Mucosa of stomach (tissue), 1 donor: ENCODE measurements around the gene RAB22A.

Source experiments
- H3K27me3 ChIP-seq: one replicate; pipeline ENCODE4 v1.7.0; 2013; ENCODE audit warnings: mild to moderate bottlenecking, low read length; ENCODE audit not compliant: control insufficient read depth, insufficient read depth
- H3K36me3 ChIP-seq: one replicate; pipeline ENCODE4 v1.7.0; 2013; ENCODE audit warnings: low read length; ENCODE audit not compliant: control insufficient read depth, insufficient read depth
- H3K4me1 ChIP-seq: one replicate; pipeline ENCODE4 v1.7.0; 2013; ENCODE audit warnings: mild to moderate bottlenecking, low read length; ENCODE audit not compliant: control insufficient read depth, insufficient read depth
- H3K4me3 ChIP-seq: one replicate; pipeline ENCODE4 v1.7.0; 2013; ENCODE audit warnings: low read length
- H3K9ac ChIP-seq: one replicate; pipeline ENCODE4 v1.7.0; 2013; ENCODE audit warnings: mild to moderate bottlenecking, low read length, moderate library complexity
- H3K9me3 ChIP-seq: one replicate; pipeline ENCODE4 v1.7.0; 2013; ENCODE audit warnings: mild to moderate bottlenecking, low read length, moderate library complexity; ENCODE audit not compliant: control insufficient read depth
- donor health status: Pancreatic carcinoma.

The RAB22A gene

DNA sequence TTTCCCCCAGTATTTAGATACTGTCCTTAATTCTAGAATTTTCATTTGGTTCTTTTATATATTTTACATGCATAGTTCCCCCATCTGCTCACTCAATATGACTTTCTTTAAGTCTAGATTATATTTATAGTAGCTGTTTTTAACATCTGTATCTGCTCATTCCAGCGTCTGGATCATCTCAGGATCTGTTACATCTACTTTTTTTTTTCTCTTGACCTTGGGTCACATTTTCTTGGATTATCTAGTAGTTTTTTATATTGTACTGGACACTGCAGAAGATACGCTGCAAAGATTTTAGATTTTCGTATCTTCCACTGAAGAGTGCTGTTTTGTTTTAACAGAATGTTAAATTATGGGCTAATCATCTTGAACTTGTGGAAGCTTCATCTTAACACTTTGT is 20.7 kb downstream of the RAB22A start:
- no peaks in the 10 kb centered on the region for H3K27me3 ChIP-seq
- no peak overlapping the region for H3K4me3 ChIP-seq
- no peaks in the 10 kb centered on the region for H3K4me1 ChIP-seq

DNA sequence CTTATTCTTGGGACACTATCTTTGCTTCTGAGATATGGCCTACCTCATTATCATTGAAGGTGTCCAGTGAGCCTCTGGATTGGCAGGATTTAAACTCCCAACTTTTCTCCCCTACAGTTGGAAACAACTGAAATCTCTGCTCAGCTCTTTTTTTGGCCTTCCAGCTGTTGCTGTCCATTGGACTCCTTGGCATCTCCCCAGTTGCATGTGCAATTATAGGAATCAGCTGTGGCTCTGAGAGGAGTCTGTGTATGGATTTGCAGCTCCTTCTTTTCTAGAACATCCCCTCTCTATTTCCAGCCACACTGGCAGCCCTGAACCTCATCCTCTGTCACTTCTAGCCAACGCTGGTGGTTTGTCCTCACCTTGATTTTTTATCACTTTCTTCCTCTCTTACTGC is 21.2 kb downstream of the RAB22A start:
- H3K36me3 ChIP-seq = no peaks in the 10 kb centered on the region
- H3K9ac ChIP-seq = no peak overlapping the region
- H3K4me3 ChIP-seq = no peak overlapping the region
- no peaks in the 10 kb centered on the region for H3K9me3 ChIP-seq
- no peaks in the 10 kb centered on the region for H3K27me3 ChIP-seq
- no peaks in the 10 kb centered on the region for H3K4me1 ChIP-seq

More for the DNA sequence above, 20.7 kb downstream of the RAB22A start:
- Histone ChIP-seq H3K9ac (no peak overlapping the region), H3K36me3 (no peaks in the 10 kb centered on the region), H3K9me3 (no peaks in the 10 kb centered on the region)

DNA sequence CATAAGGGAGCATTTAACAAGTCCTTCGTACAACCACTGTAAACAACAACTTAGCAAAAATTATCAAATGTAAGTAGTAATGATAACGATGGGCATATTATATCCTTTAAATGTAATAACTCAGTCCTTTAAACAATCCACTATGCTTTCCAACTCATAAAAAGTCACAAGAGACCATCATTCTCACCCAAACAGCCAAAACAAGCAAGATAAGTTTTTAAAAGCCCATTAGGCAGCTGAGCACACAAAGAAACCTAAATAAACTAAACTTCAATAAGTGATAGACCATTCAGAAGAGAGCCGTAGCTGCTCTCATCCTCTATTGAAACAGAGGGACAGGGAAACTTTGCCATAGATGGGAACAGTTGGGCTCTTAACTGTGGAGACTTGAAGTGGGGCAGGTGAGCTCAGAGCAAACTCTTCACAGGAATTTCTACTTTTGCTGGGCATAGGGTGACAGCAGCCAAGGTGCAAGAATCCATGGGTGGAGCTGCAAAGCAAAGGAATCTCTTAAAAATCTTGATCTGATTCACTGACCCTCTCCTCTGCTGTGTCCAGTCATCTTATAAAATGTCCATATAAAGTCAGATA is 22.5 kb downstream of the RAB22A start:
- Histone ChIP-seq H3K27me3 (no peaks in the 10 kb centered on the region), H3K9ac (no peak overlapping the region), H3K9me3 (no peaks in the 10 kb centered on the region), H3K36me3 (no peaks in the 10 kb centered on the region), H3K4me3 (no peak overlapping the region), H3K4me1 (no peaks in the 10 kb centered on the region)

DNA sequence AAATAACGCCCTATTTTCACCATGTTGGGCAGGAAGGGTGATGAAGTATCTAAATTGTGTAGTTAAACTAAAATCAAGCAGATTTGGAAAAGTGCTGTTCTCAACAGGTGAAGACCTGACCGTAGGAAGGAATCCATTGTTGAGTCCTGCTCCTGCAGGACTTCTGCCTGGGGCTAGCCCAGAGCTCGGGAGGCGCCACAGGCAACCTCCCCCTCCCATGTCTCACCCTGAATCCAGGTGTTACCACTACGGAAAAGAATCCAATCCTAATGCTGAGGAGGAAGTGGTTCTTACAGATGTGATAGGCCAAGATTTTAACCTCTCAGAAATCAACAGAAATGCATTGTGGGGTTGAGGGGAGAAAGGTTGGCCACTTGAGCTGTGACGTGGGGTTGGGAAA is 30.2 kb downstream of the RAB22A start:
- H3K36me3 ChIP-seq = no peaks in the 10 kb centered on the region
- no peaks in the 10 kb centered on the region for H3K27me3 ChIP-seq
- no peak overlapping the region for H3K4me3 ChIP-seq
- no peaks in the 10 kb centered on the region for H3K4me1 ChIP-seq
- no peaks in the 10 kb centered on the region for H3K9me3 ChIP-seq
- no peak overlapping the region for H3K9ac ChIP-seq

DNA sequence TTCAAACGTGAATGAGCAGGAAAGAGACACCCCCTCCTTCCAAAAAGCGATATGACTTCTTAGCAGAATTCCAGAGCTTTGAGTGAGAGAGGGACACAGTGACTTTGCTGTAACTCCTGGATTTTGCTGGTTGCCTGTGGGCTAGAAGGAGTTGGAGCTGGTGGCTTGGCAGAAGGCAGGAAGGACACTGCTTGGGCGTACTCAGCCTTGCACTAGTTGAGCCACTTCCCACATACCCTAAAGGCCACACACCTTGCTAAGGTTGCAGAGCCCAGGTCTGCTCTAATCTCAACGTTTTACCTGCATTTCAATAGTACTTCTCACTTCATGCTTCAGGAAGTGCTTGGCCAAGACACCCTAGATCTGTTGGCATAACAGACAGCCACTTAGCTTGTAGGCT is 30.6 kb downstream of the RAB22A start:
- Histone ChIP-seq H3K9me3 (no peaks in the 10 kb centered on the region), H3K36me3 (no peaks in the 10 kb centered on the region), H3K4me1 (no peaks in the 10 kb centered on the region), H3K4me3 (no peak overlapping the region), H3K9ac (no peak overlapping the region), H3K27me3 (no peaks in the 10 kb centered on the region)

DNA sequence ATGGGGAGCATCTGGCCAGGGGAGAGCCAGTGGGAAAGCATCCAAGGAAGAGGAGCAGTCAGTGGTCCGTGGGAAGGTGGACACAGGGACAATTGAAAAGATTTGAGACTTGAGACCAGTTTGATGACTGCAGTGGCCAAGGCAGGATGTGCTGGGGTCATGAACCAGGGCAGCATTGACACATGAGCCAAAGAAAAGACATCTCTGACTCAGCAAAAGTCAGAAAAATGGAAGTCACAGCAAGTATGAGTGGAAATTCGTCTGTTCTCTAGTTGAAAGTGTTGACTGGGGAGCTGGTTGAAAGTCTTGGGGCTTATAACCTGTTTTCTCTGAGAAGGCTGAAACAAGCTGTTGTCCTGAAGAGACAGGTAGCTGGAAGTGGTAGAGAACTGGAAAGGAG is 31.3 kb downstream of the RAB22A start:
- H3K9ac ChIP-seq = no peak overlapping the region
- no peaks in the 10 kb centered on the region for H3K4me1 ChIP-seq
- no peaks in the 10 kb centered on the region for H3K9me3 ChIP-seq
- H3K4me3 ChIP-seq = no peak overlapping the region
- H3K27me3 ChIP-seq = no peaks in the 10 kb centered on the region
- H3K36me3 ChIP-seq = no peaks in the 10 kb centered on the region

DNA sequence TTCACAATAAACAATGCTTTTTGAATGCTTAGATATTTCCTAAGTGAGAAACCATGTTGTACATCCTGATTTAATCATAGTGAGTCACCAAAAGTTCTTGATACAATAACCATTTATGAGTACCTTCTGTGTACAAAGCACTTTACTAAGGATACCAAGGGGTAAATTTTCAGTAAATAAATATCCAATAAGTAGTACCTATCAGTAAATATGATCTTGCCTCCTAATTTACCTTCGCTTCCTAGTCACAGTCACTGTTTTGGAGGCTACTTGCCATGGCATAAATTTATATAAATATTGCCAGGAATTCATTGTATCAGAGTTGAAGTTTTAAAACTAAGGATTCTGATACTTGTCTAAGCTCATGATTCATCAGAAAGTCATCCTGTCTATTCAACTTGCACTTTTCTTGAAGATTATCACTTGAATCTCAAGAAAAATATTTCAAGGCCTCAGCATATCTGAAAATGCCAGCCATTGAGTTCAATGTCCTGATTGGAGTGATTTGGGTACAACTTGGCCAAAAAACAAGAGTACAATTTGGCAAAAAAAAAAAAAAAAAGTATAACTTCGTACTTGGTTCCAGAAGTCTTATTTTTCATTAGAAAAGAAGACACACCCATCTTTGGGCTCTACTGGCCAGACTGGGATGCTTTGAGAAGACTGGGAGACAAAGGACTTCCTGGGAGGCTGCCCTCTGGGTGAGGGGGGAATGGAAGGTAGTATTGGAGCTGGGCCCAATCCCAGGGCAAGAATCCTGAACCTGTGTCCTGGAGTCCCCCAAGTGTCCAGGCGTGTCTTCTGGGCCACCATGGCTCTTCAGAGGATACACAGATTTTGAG is 32.8 kb downstream of the RAB22A start:
- H3K9ac ChIP-seq = no peak overlapping the region
- no peaks in the 10 kb centered on the region for H3K27me3 ChIP-seq
- no peaks in the 10 kb centered on the region for H3K4me1 ChIP-seq
- no peak overlapping the region for H3K4me3 ChIP-seq
- peaks cover 3% of the 10 kb centered on the region for H3K36me3 ChIP-seq
- no peaks in the 10 kb centered on the region for H3K9me3 ChIP-seq

DNA sequence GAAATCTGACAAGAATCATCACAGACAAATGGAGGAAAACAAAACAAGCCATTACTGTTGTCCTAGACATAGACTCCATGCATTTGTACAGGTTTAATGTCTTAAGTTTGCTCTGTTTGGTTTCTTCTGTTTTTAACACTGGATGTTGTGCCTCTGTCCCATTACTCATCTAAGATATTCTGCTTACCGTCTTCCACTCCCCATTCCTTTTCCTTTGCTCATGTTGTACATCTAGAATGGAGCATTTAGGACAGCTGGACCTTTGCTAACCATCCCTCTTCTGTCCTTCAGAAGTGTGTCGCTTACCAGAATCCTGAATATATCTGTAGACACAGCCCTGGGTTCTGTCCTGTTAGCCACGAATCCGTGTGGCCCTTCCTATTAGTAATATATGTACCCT is 35.2 kb downstream of the RAB22A start:
- Histone ChIP-seq H3K27me3 (no peaks in the 10 kb centered on the region), H3K9me3 (no peaks in the 10 kb centered on the region), H3K9ac (no peak overlapping the region), H3K4me1 (no peaks in the 10 kb centered on the region), H3K36me3 (peaks cover 3% of the 10 kb centered on the region), H3K4me3 (no peak overlapping the region)

DNA sequence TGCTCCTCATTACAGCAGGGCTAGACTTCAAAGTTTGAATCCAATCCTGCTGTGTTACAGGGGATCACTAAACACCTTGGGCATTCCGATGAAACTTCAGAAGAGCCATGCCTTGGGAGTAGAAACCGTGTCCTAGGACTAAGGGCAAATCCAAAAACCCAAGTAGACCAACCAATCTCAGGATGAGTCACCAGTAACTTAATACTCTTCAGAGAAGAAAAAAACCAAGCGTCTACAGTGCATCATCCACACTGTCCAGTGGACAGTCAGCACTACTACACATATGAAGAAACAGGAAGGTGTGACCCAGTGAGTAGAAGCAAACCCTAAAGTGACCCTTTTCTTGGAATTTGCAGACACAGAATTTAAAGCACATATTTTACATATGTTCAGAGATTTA is 40.1 kb downstream of the RAB22A start:
- Histone ChIP-seq H3K27me3 (no peaks in the 10 kb centered on the region), H3K9ac (no peak overlapping the region), H3K4me3 (no peak overlapping the region), H3K36me3 (peaks cover 3% of the 10 kb centered on the region), H3K4me1 (no peaks in the 10 kb centered on the region), H3K9me3 (no peaks in the 10 kb centered on the region)

DNA sequence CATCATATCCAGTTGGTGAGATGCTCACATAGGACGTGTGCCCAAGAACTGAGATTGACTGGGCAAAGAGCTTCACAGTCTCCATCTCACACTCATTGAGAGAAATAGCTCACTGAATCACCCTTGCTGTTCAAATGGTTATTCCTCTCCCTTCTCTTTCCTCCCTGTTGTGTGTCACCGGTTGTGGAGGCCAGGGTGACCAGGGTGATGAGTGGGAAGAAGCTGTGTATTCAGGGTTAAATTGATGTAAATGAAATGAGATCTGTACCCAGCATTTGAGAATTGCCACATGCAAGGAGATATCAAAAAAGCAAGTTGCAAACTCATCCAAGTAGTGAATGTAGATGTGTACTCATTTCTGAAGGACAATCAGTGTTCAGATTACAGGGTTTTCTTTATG is 43.0 kb downstream of the RAB22A start:
- H3K4me3 ChIP-seq = no peak overlapping the region
- H3K36me3 ChIP-seq = no peaks in the 10 kb centered on the region
- H3K9me3 ChIP-seq = no peaks in the 10 kb centered on the region
- no peak overlapping the region for H3K9ac ChIP-seq
- H3K27me3 ChIP-seq = no peaks in the 10 kb centered on the region
- H3K4me1 ChIP-seq = no peaks in the 10 kb centered on the region

DNA sequence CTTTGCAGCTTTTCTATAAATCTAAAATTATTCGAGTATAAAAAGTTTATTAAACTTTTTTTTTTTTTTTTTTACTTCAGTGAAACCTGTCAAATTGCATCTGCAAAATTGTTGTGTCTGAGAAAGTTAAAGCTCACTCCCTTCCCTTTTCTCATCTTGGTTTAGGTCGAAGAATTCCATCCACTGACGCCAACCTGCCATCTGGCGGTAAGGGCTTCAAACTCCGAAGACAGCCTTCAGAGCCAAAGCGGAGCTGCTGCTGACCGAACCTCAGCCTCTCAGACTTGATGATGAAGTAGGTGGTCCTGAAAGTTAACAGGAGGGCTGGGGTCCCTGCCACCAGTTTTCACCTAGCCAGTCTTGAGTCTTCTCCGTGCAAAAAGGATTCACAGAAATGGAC is 49.9 kb downstream of the RAB22A start:
- no peaks in the 10 kb centered on the region for H3K27me3 ChIP-seq
- no peaks in the 10 kb centered on the region for H3K36me3 ChIP-seq
- no peak overlapping the region for H3K4me3 ChIP-seq
- no peak overlapping the region for H3K9ac ChIP-seq
- H3K9me3 ChIP-seq = no peaks in the 10 kb centered on the region
- H3K4me1 ChIP-seq = no peaks in the 10 kb centered on the region

DNA sequence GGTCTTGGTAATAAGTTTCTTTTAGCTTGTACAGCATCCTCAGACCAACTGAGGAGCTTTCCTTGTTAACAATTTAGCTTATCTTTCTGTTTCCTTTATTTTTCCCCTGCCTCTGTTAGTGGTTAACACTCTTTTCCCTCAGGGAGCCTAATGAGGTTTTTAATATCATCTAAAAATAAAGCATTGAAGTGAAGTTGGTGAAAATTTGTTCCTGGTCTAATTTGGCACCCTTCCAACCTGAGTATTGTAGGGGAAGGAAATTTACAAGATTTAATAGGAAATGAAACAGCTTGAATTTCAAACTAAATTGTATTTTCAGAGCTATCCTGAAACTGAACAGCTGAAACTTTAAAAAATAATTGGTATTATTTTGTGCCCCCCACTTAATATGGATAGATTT is 51.4 kb downstream of the RAB22A start:
- no peak overlapping the region for H3K9ac ChIP-seq
- H3K36me3 ChIP-seq = no peaks in the 10 kb centered on the region
- no peak overlapping the region for H3K4me3 ChIP-seq
- no peaks in the 10 kb centered on the region for H3K4me1 ChIP-seq
- H3K27me3 ChIP-seq = no peaks in the 10 kb centered on the region
- no peaks in the 10 kb centered on the region for H3K9me3 ChIP-seq
